ENCODE data around the gene MDM1.

MDM1 gene

GRCh38 chr12:68358532-68359485, 26.6 kb upstream of the MDM1 start:
- DNase-seq (ENCODE audit: extremely low read depth in 1 of 2, low read depth in 1 of 2) = peak in 1 of 2 donors; percentile 25

GRCh38 chr12:68356986-68357385, 24.8 kb upstream of the MDM1 start:
- no peak for DNase-seq (ENCODE audit: extremely low read depth in 1 of 2, low read depth in 1 of 2)

- DNase-seq (ENCODE audit: extremely low read depth in 1 of 2, low read depth in 1 of 2) = no peak
These were observed 24.0 kb upstream of the MDM1 start for GRCh38 chr12:68356060-68356695.

GRCh38 chr12:68354977-68355541, 22.9 kb upstream of the MDM1 start:
- DNase-seq (ENCODE audit: extremely low read depth in 1 of 2, low read depth in 1 of 2) = no peak

GRCh38 chr12:68352067-68352466, 19.9 kb upstream of the MDM1 start:
- no peak for DNase-seq (ENCODE audit: extremely low read depth in 1 of 2, low read depth in 1 of 2)

DNA sequence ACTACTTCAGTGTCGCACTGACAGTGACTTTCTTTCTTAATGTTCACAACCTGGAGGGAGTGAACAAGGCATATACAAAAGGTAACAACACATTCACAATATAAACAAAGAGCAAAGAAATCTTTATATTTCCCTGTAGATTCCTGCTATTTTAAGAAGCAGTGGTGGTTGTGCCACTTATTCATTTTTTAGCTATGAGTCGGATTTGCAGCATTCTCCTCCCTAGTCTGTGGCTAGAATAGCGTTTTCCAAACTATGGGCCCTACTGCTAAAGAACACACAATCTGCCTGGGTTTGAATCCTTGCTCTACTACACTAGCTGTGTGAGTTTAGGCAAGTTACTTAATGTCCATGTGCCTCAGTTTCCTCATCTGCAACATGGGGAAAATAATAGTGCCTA, 18.6 kb upstream of the MDM1 start:
- DNase-seq (ENCODE audit: extremely low read depth in 1 of 2, low read depth in 1 of 2) = no peak

- DNase-seq (ENCODE audit: extremely low read depth in 1 of 2, low read depth in 1 of 2) = no peak
These were observed 17.9 kb upstream of the MDM1 start for GRCh38 chr12:68349921-68350606.

GRCh38 chr12:68349220-68349621, 17.1 kb upstream of the MDM1 start:
- DNase-seq (ENCODE audit: extremely low read depth in 1 of 2, low read depth in 1 of 2) = no peak

GRCh38 chr12:68348419-68348818, 16.3 kb upstream of the MDM1 start:
- no peak for DNase-seq (ENCODE audit: extremely low read depth in 1 of 2, low read depth in 1 of 2)

DNA sequence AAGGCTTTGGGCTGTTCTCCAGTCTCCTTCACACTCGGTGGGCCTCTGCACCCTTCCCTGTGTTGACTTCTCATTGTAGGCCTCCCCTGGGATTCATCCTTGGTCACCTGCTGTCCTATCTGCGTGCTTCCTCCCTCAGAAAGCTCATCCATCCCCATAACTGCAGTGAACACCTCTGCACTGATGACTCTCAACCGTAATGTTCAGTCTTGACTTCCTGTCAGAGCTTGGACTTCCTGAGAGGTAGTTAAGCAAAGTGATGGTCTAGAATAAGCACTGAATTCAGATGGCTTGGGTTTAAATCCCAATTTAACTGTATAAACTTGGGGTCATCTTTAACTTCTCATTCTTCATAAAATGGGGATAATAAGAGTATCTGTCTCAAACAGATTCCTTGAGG, 13.6 kb upstream of the MDM1 start:
- DNase-seq (ENCODE audit: extremely low read depth in 1 of 2, low read depth in 1 of 2) = no peak

DNA sequence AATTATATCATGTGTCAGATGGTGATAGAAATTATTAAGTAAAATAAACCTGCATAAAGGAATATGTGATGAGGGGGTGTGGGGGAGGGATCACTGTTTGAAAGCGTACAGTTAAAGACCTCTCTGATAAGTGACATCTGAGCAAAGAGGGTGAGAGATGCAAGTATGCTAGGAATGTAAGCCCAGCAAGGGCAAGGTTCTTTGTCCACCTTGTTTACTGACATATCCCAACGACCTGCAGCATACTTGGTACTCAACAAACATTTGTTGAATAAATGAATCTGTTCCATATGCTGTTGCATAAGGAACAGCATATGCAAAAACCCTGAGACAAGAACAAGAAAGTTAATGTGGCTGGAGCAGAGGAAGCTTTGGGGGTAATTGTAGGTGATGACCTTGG, 12.0 kb upstream of the MDM1 start:
- no peak for DNase-seq (ENCODE audit: extremely low read depth in 1 of 2, low read depth in 1 of 2)

DNA sequence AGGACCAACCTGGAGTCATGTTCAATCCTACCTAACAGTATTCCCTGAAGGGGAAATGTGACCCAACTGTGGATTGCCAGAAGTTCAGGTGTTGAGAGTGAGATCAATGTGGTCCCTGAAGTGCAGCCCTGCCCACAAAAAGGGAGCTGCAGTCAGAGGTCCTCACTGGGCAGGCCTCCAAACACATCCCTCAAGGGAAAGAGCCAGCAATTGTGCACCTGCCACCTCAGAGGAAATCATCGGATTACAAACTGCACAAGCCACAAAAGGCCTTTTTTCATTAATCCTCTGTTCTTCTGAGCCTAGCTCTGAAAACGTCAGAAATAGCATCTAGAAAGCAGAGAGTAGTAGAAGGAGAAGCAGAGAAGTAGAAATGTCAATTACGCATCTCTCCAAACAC, 10.8 kb upstream of the MDM1 start:
- no peak for DNase-seq (ENCODE audit: extremely low read depth in 1 of 2, low read depth in 1 of 2)

GRCh38 chr12:68341822-68342221, 9.7 kb upstream of the MDM1 start:
- DNase-seq (ENCODE audit: extremely low read depth in 1 of 2, low read depth in 1 of 2) = no peak

GRCh38 chr12:68340404-68341270, 8.5 kb upstream of the MDM1 start:
- no peak for DNase-seq (ENCODE audit: extremely low read depth in 1 of 2, low read depth in 1 of 2)

GRCh38 chr12:68336889-68337303, 4.7 kb upstream of the MDM1 start:
- no peak for DNase-seq (ENCODE audit: extremely low read depth in 1 of 2, low read depth in 1 of 2)

- no peak for DNase-seq (ENCODE audit: extremely low read depth in 1 of 2, low read depth in 1 of 2)
These were observed 3.3 kb upstream of the MDM1 start for GRCh38 chr12:68335462-68335861.

DNA sequence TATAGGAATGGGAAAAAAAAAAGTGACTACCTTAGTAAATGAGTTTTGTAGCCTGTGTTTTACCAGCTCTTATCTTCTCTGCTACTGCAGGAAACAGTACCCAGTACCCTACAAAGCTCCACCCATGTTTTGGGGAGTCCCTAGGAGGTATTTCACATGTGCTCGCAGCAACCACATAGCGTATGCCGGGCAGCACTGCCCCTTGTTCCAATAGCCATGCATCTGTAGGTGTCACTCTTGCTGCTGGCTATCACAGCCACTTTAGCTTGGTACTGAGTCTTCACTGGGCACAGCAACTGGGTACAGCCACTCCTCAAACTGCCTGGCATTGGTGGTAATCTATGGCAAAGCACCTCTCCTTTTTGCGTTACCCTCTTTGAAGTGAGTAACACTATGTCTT, 2.0 kb upstream of the MDM1 start:
- DNase-seq (ENCODE audit: extremely low read depth in 1 of 2, low read depth in 1 of 2) = peak in 1 of 2 donors; percentile 14

GRCh38 chr12:68332728-68333630, 817 bp upstream of the MDM1 start:
- DNase-seq (ENCODE audit: extremely low read depth in 1 of 2, low read depth in 1 of 2) = no peak

GRCh38 chr12:68331500-68331868, 678 bp downstream of the MDM1 start:
- DNase-seq (ENCODE audit: extremely low read depth in 1 of 2, low read depth in 1 of 2) = peak in 1 of 2 donors; percentile 7

Data from stimulated activated CD8-positive, alpha-beta memory T cell treated with anti-CD3 and anti-CD28 coated beads, Interleukin-7, amount 100 ng/mL, for 48 hours (primary cell).